Right forelimb (tissue), 1 donor: ENCODE results near the gene TTC23L.
A peak's percentile ranks its signal among the peaks of the same experiment; 100 is the strongest.
"Not testable (repeated sequence)": the region's sequence is repeated elsewhere in the genome, so short reads cannot be mapped to it uniquely, and the experiment has no call there.

Experiments
- DNase-seq: peaks from one replicate; pipeline ENCODE4 v3.0.0-alpha.2; 2018

Gene TTC23L

DNA sequence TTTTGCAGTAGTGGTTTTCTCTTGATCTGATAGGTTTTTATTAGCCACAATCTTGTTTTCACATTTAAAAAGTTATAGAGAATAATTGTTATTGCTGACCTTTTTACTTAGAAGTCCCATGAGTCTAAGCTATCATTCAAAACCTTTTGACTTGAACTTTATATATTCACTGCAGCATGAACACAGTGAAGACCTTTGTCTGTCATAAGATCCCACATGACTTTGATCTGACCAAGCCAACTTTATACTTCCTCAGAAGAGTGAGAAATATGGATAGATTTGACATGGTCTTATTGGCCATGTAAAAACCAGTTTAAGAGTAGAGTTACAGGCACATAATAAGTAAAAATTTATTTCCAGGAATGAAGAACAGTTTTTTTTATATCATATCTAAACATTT, 42.3 kb downstream of the TTC23L start:
- DNase-seq, result no peak

DNA sequence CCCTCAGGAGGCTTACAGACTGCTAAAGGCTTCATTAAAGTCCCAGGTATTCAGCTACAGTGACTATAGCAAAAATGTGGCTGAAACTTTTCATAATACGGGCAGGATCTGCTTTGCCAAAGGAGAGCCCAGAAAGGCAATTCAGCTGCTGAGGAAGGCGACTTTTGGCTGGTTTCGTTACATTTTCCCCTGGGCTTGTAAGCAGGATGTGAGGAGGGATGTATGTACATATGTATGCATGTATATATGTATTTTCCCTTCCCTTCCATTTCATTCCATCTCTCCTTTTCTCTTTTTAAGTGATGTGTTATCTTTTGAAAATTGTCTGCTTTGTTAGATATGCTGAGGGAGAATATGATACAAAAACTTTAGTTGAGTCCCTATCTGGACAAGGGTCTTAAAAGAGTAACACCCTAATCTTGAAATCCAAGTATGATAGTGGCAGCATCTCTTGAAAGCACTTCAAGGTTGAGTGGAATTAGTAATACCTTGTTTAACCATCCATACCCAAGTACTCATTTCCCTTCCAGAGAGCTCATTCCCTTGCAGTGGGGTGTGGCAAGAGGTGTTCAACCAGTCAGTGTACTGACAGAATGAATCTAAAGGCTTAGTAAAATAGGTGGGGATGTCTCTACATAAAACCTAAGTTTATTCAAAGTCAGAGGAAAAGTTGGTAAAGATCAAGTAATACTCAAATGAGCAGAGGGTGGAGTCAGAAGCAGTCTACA, 47.6 kb downstream of the TTC23L start:
- DNase-seq, result no peak

DNA sequence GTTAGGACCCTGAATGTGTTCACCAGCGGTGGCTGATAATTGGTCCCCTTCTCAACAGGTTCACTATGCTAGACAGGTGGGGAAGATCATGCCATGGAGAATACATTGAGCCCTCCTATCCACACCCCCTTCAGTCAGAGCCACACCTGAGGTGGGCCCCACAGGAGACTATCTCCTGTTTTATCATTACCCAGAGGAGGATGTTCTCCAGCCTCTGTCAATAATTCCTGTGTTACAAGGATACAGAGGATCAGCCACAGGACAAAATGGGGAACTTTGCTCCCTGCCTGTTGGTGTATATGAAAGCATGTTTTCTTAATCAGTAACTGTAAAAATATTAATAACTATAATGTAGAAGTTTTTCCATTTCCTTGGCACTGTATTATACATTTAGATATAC, 50.4 kb downstream of the TTC23L start:
- DNase-seq, result no peak

DNA sequence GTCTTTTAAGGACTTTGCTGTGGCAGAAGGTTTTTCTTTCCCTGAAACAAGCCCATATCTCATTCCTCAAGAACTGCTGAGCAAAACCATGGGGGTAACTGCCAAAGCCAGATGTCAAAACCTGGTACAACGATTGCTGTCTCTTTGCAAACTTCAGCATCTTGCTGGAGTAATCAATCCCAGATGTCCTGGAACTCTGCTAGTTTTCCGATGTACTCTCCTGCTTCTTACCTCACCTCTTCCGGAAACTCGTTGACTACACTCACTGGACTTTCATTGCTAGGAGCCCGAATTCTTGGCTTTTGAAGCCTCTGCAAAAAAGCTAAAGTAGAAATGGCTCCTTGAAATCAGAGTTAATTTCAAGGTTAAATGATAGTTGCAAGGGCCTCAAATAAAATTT, 53.0 kb downstream of the TTC23L start:
- peak; percentile 73 for DNase-seq

DNA sequence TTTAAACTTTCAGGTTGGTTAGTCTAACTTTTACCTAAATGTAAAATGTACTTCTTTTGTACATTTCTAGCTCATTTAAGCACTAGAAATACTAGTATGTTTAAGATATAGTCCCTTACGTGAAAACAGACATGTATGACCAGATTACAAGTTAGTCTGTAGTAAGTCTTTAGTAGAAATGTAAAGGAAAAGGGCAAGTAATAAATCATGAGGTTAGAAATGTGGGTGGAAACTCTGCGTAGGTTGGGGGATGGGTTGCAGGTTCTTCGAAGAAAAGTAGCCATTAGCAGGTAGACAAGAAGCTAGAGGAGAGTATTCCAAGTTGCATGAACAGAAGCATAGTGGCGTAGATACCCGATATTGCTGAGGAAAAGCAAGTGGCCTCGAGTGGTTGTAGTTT, 53.5 kb downstream of the TTC23L start:
- no peak for DNase-seq

DNA sequence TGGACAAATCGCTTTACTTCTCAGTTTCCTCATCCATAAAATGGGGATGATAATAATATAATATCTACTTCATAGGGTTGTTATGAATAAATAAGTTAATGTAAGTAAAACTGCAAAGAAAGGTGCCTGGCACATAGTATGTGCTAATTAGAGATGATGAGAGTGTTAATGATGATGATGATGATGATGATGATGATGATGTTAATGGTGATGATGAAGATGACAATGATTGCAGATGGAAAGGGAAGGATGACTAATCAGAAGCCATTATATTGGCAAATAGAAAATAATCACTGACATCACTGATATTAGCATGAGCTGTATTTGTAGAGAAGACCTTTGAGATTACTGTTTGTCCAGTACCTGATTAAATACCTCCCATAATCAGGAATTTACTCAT, 55.8 kb downstream of the TTC23L start:
- DNase-seq, result no peak

DNA sequence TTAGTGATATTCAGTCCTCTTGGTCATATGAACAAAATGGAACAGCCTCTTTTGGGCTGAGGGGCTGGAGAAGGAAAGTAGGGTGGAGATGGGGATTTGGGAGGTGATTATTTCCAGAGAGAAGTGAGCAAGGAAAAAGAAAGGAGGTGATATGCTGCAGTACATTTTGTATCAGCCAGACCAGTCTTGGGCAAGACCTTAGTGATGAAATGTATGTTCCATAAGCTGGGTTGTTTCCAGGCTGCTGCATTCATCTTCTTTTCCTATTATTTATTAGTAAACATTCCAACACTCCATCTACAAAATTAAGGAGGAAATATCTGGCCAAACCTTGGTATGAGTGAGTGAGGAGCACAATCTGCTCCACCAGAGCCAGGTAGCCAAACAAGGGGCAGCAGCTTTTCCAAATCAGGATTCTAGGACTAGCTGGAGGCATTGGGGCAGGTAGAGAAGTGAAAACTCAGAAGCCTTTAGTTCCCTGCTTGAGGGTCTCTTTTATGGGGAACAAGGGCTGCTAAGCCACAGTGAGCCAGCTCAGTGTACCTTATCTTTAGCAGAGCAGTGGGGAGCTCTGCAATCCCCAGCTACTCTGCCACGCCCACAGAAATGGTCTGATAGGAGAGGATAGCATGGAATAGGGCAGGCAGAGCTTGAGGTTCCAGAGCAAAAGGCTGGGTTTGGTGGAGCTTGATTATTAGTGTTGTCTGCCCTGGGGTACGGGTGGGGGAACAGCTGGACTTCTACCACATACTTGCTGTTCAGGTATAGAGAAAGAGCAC, 56.9 kb downstream of the TTC23L start:
- DNase-seq, result no peak

DNA sequence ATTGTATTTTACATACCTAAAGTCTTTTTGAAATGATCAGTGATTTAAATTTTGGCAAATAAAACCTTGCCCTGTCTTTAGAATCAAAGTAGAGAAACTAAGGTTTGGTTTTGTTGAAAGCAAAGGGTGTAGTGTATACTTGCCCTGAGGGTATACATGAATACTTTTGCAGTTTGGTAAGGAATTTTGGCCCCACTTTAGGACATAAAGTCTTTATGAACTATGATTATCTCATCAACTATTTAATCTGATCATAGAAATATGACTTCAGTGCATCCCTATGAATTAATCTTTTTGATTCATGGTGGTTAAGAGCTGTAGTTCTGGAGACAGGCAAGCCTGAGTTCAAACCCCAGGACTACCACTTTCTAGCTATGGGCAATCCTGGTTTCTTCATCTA, 58.7 kb downstream of the TTC23L start:
- DNase-seq, result no peak

DNA sequence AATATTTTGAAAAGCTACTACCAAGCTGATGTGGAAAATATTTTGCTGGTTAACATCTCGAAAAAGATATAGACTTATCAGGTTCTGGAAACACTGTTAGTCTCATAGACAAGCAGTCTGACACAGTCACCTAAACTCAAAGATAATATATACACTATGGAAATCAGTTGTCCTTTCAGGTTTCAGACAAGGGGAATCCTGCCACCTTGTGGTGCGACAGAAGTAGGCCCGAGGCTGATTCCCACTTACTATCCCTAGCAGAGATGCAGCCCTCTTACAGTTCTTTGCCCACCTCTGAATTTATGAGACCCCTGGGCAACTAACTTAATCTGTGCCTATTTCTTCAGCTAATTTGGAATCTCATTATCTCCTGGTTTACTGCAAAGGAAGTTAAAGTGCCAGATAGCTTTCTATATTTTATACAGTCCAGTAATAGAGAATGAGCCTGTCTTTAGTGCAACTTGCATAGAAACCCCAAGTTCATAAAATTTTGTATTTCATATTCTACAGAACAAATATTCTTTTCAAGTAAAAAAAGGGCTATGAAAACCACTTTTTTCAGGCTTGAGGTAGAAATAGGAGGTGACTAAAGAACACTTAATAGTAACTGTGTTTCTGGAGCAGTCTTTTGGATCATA, 59.4 kb downstream of the TTC23L start:
- DNase-seq, result peak; percentile 83

DNA sequence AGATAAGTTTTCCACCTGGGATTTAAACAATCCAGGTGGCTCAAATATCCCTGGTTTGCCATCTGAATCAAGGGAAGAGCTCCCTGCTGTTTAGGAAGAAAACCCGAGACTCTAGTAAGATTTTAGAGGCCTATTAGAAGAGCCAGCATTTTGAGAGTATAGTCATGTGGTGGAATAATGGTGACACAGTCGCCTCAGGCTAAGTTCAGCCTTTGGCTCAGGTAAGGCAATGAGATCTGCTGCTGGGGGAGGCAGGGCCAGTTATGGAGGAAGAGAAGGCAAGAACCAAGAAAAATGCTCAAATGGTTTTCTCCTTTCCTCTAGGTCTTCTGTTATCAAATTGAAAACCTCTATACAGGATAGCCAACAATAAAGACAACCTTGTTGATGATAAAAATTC, 60.1 kb downstream of the TTC23L start:
- no peak for DNase-seq

DNA sequence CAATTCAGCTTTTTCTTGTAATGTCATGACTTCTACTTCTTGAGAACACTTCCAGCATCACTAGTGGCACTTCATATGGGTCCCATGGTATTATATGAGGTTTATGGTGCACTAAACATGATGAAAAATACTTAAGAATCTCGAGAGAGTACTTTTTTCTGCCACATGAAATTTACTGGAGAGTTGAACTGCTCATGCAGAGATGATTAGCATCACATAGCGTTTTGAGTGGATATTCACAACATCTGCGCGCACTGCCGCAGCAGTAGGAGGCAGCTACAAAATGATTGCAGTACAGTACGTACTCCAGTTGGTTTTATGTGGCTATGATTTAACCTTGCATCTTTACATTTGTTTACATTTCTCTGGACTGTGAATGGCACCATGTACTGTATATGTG, 61.7 kb downstream of the TTC23L start:
- DNase-seq, result no peak

DNA sequence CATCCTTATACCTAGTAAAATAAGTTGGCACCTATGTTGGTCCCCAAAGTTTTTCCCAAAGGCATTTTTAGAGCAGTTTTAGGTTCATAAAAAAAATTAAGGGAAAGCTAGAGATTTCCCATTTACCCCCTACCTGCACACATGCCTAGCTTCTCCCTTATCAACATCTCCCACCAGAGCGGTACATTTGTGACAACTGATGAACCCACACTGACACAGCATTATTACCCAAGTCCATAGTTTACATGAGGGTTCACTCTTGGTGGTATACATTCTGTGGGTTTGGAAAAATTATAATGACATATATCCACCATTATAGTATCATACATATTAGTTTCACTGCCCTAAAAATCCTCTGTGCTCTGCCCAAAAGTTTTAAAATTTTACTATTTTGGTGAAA, 64.3 kb downstream of the TTC23L start:
- DNase-seq, result no peak

DNA sequence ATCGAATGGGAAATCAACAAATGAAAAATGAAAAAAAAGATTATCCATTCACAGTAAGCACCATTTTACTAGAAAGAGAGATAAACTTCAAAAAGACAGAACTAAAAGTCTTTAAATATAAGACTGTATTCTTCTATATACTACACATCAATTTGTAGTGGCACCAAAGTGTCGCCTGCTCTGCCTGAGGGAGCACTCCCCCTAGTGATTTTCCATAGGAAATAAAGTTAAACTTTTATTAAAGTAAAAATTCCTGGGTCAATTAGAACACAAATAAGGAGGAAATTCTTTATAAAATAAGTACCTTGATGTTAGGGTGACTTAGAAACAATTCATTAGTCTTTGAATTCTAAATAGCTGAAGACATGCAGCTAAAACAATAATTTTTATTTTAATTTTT, 66.6 kb downstream of the TTC23L start:
- DNase-seq, result no peak

DNA sequence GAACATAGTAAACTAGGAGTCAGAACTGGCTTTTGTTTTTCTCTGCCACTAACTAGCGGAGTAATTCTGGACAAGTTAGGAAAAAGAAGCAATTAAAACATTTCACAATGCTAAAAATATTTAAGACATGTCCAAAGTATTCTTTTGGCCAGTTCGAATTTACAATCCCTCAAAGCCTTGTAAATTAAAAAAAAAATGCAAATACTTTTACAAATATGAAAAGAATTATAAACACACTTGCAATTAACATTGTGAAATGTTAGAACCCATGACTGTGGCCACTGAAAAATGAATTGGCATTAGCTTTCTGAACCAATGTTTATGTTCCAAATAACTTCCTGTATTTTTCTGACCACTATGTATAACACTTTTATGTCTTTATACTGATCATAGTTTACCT, 74.1 kb downstream of the TTC23L start:
- no peak for DNase-seq

DNA sequence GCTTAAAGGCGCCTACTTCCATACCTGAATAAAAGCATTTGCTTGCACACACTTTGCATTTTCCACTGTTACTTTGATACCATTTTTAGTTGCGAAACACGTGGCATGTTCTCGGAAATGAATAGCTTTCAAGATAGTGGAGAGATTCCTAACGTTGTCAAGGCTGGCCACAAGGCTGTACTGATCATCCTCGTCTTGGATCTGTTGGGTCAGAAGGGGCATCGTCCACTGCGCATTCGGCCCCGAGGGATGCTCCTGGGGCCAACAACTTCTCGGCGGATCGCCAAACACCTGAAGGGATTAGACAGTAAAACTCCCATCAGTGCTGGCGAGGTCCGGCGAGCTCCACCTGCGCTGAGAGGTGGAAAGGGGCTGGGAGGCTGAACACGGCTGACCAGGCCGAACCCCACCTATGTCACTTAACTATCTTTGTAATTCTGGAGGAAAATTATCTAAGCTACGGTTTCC, 75.7 kb downstream of the TTC23L start:
- no peak for DNase-seq

DNA sequence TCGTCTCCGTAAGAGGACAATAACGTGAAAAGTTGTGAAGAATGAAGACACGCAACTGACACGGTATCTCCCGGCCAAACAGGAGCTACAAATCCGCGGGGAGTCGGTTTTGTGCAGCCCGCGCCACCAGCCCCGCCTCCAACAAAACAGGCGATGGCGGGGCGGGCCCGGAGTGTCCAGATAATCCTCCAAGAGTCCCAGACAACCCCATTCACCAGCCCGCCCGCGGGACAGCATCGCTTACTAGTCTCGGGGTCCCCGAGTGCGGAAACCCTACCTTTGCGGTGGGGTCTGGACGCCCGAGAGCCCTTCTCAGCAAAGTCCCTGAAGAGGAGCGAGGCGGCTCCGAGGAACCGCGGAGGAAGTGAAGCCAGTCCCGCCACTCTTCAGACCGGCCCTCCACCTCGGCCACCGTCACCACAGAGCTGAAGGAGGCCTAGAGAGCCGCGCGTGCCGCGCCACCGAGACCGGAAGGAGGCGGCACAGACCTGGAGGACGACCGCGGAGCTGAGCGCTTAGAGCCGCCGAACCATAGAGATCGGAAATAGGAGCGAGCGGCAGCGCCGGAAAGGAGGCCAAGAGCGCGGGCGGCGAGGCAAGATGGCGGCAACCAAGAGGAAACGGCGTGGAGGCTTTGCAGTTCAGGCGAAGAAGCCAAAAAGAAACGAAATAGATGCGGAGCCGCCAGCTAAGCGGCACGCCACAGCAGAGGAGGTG, 76.3 kb downstream of the TTC23L start, which contains the start of the genes BRIX1 and RAD1:
Gene BRIX1, plus strand, starts transcription at position 573 of the 717 bp plus-strand sequence. Its CDS starts 28 bp downstream, at position 601.
Gene RAD1, minus strand, starts transcription at position 366 of the 717 bp plus-strand sequence. CDS start 612 bp downstream, outside the sequence.
- DNase-seq, result peak; percentile 97

DNA sequence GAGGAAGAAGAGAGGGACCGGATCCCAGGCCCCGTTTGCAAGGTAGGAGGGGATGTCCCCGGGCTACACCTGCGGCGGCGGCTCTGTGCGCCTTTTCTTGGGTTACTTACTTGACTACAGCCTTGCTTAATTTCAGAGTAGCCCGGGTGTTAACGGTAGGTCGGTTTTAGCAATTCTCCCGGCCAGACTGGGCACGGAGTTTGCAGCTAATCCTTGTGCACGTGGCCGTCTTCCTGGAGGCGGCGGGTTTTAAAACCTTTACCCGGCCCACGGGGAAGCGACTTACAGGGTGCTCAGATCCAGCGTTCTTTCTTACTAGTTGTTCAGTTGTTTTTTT, 76.9 kb downstream of the TTC23L start:
- no peak for DNase-seq

DNA sequence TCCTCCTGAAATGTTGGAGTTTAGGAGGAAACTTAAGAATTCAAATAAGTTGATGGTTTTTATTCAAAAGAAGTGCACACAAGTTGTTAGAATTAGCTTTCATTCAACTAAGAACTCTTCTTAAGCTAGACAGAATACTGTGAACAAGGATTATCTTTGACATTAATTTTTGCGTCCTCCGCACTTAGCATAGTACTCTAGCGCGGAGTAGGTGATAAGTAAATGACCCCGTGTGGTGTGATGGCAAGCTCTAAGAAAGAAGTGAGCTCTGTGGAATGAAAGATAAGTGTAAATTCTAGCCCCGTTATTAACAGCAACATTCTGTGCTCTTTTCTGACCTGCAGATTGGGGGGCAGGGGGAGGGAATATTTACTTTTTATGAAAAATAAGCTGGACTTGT, 77.6 kb downstream of the TTC23L start:
- DNase-seq, result no peak

DNA sequence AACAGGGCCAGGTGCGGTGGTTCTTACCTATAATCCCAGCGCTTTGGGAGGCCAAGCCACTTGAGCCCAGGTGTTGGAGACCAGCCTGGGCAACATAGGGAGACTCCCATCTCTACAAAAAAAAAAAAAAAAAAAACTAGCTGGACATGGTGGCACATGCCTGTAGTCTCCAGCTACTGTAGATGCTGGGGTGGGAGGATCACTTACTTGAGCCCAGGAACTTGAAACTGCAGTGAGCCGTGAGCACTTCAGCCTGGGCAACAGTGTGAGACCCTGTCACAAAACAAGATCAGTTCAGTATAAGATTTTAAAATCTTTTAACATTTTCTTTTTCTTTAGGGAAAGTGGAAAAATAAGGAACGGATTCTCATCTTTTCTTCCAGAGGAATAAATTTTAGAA, 79.1 kb downstream of the TTC23L start:
- DNase-seq, result no peak

DNA sequence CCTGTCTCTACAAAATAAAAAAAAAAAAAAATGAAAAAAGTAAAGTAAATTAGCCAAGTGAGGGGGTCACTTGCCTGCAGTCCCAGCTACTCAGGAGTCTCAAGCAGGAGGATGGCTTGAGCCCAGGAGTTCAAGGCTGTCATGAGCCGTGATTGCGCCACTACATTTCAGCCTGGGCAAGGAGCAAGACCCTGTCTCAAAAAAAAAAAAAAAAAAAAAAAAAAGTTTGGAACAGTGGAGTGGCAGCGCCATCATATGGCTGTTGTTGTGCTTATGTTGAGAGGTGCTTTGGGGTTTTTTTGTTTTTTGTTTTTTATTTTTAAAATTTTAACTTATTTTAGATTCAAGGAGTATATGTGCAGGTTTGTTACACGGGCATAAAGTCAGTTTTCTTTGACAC, 80.1 kb downstream of the TTC23L start:
- no peak for DNase-seq

DNA sequence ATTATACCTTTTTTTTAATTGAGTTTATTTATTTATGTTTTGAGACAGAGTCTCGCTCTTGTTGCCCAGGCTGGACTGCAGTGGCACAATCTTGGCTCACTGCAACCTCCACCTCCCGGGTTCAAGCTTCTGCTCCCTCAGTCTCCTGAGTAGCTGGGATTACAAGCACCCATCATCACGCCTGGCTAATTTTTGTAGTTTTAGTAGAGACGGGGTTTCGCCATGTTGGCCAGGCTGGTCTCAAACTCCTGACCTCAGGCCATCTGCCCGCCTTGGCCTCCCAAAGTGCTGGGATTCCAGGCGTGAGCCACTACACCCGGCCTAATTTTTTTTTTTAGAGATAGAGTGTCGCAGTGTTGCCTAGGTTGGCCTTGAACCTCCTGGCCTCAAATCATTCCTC, 84.3 kb downstream of the TTC23L start:
- DNase-seq, result not testable (repeated sequence)

DNA sequence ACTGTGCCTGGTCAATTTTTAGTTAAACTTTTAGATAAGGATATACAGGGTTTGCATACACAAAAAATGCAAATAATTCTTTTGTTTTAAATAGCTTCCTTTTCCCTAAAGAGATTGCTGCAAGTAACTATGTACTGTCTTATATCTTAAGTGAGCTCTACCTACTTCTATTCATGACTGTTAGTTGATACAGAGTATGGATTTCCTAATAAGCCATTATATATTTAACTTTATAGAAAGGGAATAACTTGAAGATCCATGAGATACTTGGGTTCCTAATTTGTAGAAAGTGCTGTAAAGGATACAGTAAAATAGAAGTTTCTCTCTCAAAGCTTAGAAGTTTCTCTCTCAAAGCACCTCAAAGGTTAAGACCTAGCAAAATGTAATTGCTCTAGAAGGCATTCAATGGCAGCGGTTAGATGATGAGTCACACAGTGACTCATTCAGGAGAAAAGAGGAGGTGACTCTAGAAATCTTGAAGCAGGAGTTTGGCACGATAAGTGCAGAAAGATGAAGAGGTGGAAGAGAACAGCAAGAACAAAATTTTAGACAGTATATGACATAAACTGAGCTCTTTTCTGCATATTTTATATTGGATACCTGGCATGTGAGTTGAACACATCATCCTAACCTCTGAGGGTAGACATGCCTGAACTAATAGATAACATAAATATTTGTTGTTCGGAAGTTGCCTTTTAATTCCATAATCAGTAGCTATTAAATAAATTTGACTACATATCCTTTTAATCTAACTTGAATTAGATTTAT, 84.9 kb downstream of the TTC23L start:
- DNase-seq, result no peak

DNA sequence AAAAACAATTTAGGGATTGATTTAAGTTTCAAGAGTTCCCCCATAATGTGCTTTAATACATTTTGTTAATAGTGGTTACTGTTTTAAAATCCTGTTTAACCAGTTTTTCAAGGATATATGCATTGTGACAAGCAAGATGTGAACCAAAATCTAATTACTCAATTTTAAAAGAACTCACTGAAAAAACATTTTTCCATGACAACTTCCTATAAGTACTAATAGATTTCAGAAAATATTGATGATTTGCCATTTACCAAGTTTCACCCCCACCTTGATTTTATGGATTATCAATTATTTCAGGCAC, 85.5 kb downstream of the TTC23L start:
- DNase-seq, result no peak
